HG02973 (cell line): ENCODE measurements around the gene LONP2.
"Not testable (repeated sequence)": the region's sequence is repeated elsewhere in the genome, so short reads cannot be mapped to it uniquely, and the experiment has no call there.

ENCODE experiments used
- ATAC-seq: cut with Tn5 transposase; IDR thresholded peaks from one replicate; pipeline ENCODE4 v1.9.1; 2021; ENCODE audit warnings: moderate library complexity; ENCODE audit not compliant: unreplicated experiment

LONP2 gene

DNA sequence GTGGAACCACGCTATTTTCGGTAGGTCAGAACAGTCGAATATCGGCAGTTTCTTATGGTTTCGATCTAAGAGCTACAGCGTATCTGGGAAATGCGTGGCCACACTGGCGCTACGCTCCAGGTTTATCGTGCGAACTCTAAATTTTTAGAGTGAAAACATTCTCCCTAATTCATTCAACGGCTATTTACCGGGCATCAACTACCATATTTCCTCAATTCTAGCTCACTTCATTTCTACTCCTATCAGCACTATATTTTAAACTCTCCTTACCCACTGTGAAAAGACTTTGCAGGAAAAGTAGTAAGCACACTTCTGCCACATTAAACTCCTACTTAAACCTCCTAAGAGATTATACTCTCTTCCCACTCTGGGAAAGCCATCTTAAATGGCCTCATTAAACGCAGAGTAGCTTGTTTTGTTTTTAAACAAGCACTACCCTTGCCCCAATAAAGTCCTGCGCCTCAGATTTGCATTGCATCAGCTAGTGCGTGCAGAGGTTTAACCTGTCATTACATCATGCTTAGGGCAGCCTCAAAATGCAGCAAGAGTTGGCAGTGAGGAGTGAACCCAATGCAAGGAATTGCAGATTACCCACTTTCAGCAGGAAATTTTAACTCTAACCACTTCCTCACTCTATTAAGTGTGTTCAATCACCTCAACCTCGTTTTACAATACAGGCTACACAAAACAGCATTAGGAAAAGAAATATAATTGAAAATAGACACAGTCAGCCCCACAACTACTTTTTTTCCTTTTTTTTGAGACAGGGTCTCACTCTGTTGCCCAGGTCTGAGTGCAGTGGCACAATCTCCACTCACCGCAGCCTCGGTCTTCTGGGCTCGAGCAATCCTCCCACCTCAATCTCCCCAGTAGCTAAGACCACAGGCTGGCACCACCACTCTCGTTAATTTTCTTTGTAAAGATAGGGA lies 122.3 kb downstream of the LONP2 start:
- ATAC-seq = peak; percentile 73

DNA sequence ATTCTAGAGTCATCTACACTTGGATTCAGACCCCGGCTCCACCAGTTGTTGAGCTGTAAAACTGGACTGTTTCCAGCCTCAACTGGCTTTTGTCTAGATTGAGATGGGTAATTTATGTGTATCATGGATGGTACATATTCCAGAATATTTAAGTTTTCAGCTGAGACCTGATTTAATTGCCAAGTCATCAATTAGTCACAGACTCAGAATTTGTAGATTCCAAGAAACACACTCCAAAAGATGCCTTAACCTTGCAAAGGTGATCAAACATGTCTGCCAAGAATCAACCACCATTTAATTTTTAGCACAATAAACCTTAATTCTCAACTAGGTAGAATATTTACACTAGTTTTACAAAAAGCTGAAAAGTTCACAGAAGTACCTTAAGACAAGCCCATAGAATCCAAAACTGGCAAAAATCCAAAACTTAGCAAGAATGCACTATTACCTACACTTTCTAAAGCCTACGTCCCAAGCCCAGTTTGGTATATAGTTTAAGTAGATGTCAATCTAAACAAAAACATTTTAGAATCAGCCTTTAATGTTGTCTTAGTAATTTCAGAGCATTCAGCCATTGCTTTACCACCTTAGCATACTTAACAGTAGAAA lies 123.4 kb downstream of the LONP2 start:
- no peak for ATAC-seq

DNA sequence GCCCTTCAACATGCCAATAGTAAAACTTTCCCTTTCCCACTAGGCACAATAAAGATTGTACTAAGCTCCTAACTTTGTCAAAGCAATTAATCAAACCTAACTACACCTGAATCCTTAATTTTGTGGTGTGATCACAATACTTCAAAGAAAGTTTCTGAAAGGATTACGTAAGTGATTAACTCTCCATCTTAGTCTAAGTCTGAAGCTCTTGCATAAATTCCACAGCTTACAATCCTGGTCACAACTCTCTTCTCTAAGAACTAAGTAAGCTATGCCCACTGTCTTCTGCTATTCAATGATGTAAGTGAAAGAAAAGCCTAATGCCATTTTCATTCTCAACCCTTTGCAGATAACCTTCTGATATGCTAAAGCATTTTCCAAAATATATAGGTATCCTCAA lies 125.7 kb downstream of the LONP2 start:
- no peak for ATAC-seq

DNA sequence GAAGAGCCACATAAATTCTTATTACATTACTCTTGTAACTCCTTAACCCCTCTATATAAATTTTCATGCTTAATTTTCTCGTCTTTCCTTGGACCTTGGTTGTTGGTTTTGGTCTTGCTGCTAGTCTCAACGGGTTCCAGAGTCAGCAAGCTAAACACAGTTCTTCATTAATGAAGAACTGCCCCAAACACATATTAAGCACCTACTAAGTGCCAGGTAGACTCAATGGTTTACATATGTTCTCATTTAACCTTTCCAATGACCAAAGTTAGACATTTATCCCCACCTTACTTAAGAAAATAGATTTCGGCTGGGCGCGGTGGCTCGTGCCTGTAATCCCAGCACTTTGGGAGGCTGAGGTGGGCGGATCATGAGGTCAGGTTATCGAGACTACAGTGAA lies 126.1 kb downstream of the LONP2 start:
- no peak for ATAC-seq

DNA sequence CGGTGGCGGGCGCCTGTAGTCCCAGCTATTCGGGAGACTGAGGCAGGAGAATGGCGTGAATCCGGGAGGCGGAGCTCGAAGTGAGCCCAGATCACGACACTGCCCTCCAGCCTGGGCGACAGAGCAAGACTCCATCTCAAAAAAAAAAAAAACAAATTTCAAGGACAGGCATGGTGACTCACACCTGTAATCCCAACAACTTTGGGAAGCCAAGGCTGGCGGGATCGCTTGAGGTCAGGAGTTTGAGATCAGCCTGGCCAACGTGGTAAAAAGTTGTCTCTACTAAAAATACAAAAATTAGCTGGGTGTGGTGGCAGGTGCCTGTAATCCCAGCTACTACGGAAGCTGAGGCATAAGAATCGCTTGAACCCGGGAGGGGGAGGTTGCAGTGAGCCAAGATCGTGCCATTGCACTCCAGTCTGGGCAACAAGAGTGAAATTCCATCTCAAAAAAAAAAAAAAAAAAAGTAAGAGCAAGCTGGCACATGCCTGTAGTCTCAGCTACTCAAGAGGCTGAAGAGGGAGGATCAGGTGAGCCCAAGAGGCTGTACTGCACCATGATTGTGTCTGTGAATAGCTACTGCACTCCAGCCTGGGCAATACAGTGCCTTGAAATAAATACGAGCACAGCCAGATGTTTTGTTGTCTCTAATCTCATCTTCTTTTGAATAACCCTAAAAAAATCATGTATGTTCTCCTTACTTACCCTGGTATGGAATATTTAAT lies 126.7 kb downstream of the LONP2 start:
- ATAC-seq = not testable (repeated sequence)

DNA sequence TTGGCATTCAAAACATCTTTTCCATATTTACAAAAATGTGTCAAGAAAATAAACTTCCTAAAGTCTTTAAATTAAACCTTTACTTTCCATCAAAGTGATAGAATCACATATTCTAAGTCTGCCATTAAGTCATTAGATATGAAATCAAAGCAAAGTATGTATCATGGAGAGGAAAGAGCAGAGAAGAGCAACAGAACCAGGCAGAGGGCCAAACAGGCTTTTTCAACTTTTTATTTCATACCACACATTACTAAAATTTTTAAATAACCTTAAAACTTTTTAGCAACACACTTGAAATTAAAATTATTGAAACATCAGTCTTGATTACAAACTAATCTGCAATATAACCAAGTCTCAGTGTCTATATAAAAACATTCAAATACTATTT lies 127.3 kb downstream of the LONP2 start:
- ATAC-seq = no peak

DNA sequence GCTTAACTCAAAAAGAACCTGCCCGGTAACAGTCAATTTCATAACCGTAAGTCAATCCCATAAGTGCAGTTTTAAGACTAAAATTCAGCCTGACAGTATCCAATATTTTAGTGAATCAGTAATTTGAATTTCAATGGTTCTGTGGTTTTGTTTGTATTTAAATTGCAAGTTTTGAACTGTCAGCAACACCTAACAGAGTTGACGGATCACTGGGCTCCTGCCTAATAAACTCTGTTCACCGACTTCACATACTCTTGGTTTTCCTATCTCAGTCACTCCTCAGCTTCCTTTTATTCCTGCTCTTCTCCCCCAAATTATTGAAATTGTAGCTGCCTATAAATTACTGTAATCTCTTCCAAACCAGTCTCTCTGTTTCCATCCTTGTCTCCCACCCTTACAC lies 128.6 kb downstream of the LONP2 start:
- ATAC-seq = no peak

DNA sequence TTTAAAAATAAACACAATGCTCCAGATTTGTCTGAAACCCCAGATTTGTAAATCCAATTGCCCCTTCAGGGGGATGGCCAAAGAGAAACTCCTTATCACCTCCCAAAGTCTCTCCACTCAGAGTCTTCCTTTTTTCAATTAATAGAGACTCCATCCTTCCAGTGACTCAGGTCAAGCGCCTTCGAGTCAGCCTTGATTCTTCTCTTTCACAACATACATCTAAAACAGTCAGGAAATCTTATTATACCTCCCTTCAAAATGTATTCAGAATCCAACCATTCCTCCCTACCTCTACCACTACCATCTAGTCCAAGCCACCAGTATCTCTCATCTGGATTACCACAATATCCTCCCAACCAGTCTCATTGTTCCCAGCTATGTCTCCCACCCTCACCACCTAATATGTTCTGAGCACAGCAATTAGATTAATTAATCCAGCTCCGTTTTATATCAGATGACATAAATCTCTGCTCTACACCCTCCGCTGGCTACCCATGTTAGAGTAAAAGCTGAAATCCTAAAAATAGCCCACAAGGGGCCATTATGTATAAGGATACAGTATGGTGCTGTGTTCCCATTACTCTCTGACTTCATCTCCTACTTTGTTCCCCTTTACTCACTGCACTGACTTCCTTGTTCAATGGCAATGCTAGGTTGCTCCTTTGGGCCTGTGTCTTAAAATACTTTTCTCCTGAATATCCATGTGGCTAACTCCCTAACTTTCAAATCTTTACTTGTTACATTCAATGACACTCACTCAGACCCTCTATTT lies 129.3 kb downstream of the LONP2 start:
- ATAC-seq = no peak

DNA sequence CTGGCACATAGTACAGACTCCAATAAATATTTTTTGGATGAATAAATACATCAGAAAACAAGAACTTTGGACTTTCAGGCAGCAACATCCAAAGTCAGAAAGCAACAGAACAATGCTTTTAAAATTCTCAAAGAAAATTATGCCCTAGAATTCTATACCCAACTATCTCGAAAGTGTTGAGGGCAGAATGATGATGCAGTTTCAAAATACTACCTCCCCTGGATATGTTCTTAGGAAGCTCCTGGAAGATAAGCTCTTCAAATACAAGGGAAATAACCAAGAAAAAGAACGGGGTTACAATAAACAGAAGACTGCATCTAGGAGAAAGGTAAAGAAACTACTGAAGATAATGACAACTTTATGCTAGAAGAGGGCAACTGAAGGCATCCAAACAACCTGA lies 130.2 kb downstream of the LONP2 start:
- no peak for ATAC-seq

DNA sequence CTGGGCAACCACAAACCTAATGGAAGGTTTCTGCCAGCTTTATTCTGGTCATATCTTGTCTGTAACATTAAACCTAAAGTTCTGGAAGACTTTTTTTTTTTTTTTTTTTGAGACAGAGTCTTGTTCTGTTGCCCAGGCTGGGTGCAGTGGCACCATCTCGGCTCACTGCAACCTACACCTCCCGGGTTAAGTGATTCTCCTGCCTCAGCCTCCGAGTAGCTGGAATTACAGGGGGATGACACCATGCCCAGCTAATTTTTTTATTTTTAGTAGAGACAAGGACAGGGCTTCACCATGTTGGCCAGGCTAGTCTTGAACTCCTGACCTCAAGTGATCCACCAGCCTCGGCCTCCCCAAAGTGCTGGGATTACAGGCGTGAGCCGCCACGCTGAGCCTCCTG lies 133.2 kb downstream of the LONP2 start:
- not testable (repeated sequence) for ATAC-seq

DNA sequence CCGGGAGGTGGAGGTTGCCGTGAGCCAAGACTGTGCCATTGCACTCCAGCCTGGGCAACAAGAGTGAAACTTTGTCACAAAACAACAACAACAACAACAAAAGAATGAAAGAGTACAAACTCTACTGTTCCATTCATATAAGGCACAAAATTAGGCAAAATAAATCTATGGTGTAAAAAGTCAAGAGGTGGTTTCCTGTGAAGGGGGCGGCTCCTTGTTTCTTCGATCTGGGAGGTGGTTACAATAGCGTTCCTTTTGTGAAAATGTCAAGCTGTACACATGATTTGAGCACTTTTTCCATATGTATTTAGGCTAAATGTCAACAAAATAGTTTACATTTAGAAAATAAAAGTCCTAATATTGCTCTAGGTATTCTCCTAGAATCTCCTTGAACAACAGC lies 134.2 kb downstream of the LONP2 start:
- no peak for ATAC-seq

DNA sequence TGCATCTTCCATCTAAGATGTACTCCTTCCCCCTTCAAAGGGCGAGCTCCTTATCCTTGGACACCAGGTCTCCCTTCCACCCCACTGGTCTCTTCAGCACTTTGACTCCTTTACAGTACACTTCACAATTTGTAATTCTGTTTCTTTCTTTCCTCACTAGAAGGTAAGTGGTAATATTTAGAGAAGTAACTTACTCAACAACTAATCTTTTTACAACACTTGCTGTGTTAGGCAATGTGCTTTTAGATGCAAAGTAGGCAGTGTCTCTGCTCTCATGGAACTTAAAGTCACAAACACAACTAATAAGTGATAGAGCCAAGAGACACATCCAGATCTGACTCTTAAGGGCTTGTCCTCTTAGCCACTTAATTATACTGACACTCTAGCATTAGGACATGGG lies 134.7 kb downstream of the LONP2 start:
- ATAC-seq = no peak

DNA sequence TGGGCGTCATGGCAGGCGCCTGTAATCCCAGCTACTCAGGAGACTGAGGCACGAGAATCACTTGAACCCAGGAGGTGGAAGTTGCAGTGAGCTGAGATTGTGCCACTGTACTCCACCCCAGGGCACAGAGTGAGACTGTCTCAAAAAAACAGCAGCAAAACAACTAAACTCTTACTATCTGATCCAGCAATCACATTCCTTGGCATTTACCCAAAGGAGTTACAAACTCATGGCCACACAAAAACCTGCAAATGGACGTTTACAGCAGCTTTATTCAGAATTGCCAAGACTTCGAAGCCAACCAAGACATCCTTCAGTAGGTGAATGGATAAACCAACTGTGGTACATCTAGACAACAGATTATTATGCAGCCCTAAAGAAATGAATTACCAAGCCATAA lies 137.1 kb downstream of the LONP2 start:
- ATAC-seq = no peak

DNA sequence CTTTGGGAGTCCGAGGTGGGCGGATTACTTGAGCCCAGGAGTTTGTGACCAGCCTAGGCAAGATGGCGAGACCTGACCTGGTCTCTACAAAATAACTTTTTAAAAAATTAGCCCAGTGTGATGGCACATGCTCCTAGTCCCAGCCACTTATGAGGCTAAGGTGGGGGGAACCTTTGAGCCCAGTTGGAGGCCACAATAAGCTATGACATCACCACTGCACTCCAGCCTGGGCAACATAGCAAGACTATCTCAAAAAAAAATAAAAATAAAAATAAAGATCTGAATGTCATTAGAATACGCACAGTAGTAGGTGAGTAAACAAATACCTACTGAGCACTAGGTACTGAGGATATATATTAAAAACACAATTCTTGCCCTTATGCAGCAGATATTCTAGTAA lies 138.0 kb downstream of the LONP2 start:
- ATAC-seq = no peak

DNA sequence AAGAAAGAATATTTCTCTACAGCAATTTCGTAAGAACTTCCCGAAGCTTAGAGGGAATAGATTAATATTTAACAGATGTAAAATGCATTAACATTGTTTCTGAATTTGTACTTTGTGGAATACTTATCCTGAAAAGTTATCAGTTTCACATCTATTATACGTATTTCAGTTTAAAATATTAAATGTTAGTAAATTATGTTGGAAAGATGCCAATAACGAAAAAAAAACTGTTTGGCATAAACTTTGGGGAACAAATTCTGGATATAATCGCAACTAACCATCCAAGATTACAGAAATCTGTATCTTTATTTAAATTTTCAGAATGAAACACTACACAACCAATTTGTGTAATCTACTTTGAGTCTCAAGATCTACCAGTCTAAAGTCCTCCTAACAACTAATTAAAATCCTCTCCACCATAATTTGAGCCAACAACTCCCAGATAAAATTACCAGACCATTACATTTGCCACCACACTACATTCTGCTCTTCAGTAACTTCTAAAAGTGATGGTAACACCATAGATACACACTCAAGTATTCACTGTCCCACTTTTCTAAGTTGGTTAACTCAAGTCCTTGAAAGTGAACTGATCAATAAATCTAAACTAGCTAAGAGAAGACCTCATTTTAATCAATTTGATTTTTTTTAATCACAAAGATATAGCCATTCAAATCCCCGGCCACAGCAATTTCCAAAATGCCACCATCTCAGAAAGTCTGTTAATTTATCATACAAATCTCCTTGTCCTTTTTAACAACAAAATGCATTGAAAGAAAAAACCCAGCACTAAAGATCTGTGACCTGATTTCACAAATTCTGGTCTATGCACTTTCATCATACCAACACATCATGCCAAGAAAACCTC lies 139.1 kb downstream of the LONP2 start:
- no peak for ATAC-seq

DNA sequence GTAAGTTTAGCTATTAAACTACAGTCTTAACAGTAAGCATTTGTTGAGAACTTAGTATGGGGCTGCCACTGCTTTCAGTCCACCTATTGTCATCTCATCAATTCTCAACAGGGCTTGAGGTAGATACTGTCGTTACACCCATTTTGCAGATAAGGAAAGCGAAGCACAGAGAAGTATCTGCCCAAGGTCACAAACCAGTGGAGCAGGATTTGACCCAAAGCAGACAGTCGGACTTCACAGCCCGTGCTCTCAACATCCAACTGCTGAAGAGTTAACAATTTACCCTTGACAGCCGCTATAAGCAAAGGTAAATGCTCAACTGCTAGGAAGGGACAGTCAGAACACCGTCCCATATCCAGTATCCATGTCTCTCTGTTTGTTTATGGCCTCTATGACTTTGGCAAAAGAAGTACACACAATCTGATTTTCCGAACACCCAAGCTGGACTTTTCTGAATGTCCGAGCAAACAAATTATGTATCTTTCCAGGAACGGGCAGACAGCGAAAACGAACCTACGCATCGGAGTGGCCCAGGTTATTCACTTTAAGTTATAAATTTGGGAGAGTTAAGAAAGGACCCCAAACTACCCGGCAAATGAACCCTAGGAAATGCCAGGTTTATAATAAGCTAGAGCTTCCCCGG lies 139.9 kb downstream of the LONP2 start:
- ATAC-seq = no peak

DNA sequence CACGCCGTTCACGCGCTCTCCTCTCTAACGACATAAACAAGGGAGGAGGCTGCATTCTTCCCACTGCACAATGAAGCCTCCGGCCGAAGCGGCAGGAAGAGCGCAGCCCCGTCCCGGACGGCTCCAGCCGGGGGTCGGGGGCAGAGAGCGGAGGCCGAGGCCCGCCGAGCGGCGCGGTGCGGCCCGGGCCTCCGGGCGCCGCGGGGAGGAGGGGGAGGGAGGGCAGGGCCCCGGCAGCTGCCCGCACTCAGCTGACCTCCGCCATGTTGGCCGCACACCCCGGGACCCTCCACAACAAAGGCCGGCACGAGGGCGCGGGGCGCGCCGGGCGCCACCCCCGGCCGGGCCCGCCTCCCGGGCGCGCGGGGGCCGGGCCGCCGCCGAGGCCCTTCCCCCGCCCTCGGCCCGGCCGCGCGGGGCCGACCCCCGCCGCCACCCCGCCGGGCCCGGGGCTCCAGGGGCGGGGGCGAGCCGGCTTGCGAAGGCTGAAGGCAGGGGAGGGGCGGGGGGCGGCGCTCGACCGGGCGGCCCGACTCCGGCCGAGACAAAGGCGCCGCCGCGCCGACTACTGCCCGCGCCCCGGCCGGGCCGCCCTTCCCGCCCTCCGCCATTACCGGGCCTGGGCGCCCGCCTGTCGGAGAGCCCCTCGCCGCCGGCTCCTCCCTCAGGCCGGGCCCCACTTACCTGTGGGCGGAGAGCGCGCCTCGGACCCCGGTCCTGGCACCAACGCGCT lies 140.6 kb downstream of the LONP2 start:
- ATAC-seq = peak; percentile 52

DNA sequence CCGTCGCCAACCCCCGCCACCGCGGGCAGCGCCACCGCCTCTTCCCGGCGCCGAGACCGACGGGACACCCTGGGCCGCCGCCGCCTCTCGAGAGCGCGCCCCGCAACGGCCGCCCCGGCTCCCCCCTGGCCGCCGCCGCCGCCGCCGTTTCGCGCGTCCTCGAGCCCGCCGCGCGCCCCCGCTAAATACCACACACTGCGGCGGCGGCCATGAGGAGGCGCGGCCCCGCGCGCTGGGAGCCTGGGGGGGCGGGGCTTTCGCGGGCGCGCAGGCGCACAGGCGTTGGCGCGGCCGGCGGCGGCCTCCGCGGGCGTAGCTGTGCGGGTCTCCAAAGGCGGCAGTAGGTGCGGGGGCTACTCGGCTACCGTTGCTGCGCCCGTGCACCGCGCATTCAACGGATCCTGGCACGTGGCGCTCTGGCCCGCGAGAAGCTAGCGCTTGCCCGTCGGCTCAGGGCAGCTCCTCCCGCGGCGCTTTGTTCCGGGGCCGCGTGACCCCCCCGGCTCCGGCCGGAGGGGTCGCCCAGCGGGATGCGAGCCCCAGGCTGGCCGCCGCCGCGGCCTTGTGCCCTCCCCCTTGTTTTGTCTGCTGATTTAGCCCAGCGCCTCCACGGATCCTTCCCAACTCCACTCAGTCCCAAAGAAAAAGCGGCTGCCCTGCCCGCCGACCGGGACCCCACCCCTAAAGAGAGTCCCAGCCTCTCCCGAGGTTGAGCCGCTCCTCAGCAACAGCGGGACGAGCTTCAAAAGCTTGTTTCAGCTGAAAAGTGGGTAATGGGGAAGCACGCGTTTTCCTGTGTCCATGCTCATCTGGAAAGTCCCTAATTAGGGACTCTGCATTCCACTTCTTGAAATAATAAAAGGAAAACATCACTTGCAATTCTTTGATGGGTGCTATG lies 141.4 kb downstream of the LONP2 start, which contains the start of gene SIAH1:
SIAH1 (minus strand) TSS at position 161 of the 898 bp plus-strand sequence. CDS start 22,985 bp downstream, outside the sequence.
- ATAC-seq = peak; percentile 74
